ENCODE data around the gene NPSR1.

GRCh38 chr7:34749446-34749845 is 91.4 kb downstream of the NPSR1 start:
- TF ChIP-seq CTCF (IDR thresholded peaks at IDR 0.05) (no peak), POLR2A (IDR thresholded peaks at IDR 0.05; ENCODE audit: low read depth) (no peak), POLR2AphosphoS5 (IDR thresholded peaks at IDR 0.05) (no peak)
